Small intestine (tissue), 16 donors: ENCODE data around the gene FPR3. TPM values are rescaled to one million over a fixed set of nuclear protein-coding genes. Genes with fewer than 3 reads are reported as not detected.

Experiments
- DNase-seq, 2 donors: peaks; one replicate each; pipeline versions ENCODE4 v3.0.0 to v3.0.0-alpha.2; 2013
- FAIRE-seq: peaks from 2 replicates; lab custom pipeline; 2012; peaks lifted over from hg19 to GRCh38; lab: Jason Lieb, UNC
- H3K27ac ChIP-seq, 3 donors: one replicate each; pipeline ENCODE4 v1.5.1; 2013; ENCODE audit warnings: low read length in 2 of 3, mild to moderate bottlenecking in 2 of 3, control low read depth in 1 of 3, inconsistent platforms in 1 of 3, low read depth in 1 of 3, moderate library complexity in 1 of 3
- H3K27me3 ChIP-seq, 3 donors: one replicate each; pipeline ENCODE4 v1.6.1; 2013; ENCODE audit warnings: low read length in 3 of 3, inconsistent platforms in 1 of 3; ENCODE audit not compliant: control insufficient read depth in 3 of 3, insufficient read depth in 3 of 3
- H3K36me3 ChIP-seq, 3 donors: one replicate each; pipeline ENCODE4 v1.6.1; 2013; ENCODE audit warnings: low read length in 3 of 3, inconsistent platforms in 1 of 3, low read depth in 1 of 3, mild to moderate bottlenecking in 1 of 3, moderate library complexity in 1 of 3; ENCODE audit not compliant: control insufficient read depth in 3 of 3, insufficient read depth in 2 of 3
- H3K4me1 ChIP-seq, 3 donors: one replicate each; pipeline ENCODE4 v1.6.1; 2013; ENCODE audit warnings: low read length in 2 of 3, inconsistent platforms in 1 of 3, low read depth in 1 of 3, mild to moderate bottlenecking in 1 of 3, moderate library complexity in 1 of 3; ENCODE audit not compliant: control insufficient read depth in 3 of 3, insufficient read depth in 2 of 3
- H3K4me3 ChIP-seq, 3 donors: one replicate each; pipeline ENCODE4 v1.5.1; 2013; ENCODE audit warnings: low read length in 3 of 3, control low read depth in 1 of 3, inconsistent platforms in 1 of 3, low read depth in 1 of 3, mild to moderate bottlenecking in 1 of 3, moderate library complexity in 1 of 3
- H3K9me3 ChIP-seq, 2 donors: one replicate each; pipeline ENCODE4 v1.6.1; 2013; ENCODE audit warnings: low read depth in 1 of 2, low read length in 1 of 2; ENCODE audit not compliant: control insufficient read depth in 2 of 2, insufficient read depth in 1 of 2
- WGBS, 3 donors: extraction: QIAGEN DNeasy Blood & Tissue Kit; methylation state at CpG; one replicate each; pipeline ENCODE4 v1.1.7; 2013; 5-methylcytosine and 5-hydroxymethylcytosine counted together
- long read RNA-seq, 10 donors: transcript quantifications; one replicate each; lab custom pipeline, GENCODE V29; 2026
- polyA plus RNA-seq, 4 donors: library from polyadenylated mRNA; stranded (reverse) in 3 of 4; unstranded in 1 of 4; fragments of 200-250 nt in 3 of 4; fragments of 120-200 nt in 1 of 4; gene quantifications; one replicate each; pipeline versions ENCODE4 v1.2.1 to v1.2.3, GENCODE V29; 2013
- donor health status: healthy with polysubstance abuse.
- donor health status: control.
- donor health status: control.
- donor health status: Bipolar disorder and iron deficiency.
- donor health status: healthy.

The FPR3 gene
- polyA plus RNA-seq: 1 to 10 TPM in 3 of 4 donors, under 1 TPM in 1; 0.89 to 5.1 (median 3.8) TPM
- long read RNA-seq, donor 1, transcript FPR3-201 (2 exons, 2,620 nt): major isoform, 7 of 7 reads
- long read RNA-seq, donor 1, partial matches to known transcripts: 0 of 7 reads
- long read RNA-seq, donor 1, other reads (novel, unspliced or antisense): 0 of 7 reads
- long read RNA-seq, donor 2: 0 reads
- long read RNA-seq, donor 3, partial matches to known transcripts: 0 of 1 reads
- long read RNA-seq, donor 3, other reads (novel, unspliced or antisense): 0 of 1 reads
- long read RNA-seq, donor 4: 0 reads
- long read RNA-seq, donor 5: 0 reads
- long read RNA-seq, donor 6, partial matches to known transcripts: 0 of 4 reads
- long read RNA-seq, donor 6, other reads (novel, unspliced or antisense): 0 of 4 reads
- long read RNA-seq, donor 7, partial matches to known transcripts: 0 of 1 reads
- long read RNA-seq, donor 7, other reads (novel, unspliced or antisense): 0 of 1 reads
- long read RNA-seq, donor 8: 0 reads
- long read RNA-seq, donor 9: 0 reads
- long read RNA-seq, donor 10, partial matches to known transcripts: 0 of 1 reads
- long read RNA-seq, donor 10, other reads (novel, unspliced or antisense): 0 of 1 reads

GRCh38 chr19:51794885-51795490 lies at the start of gene FPR3:
TSS of gene FPR3 (plus strand) at chr19:51795157. CDS start at chr19:51823749, 28,592 bp downstream.
- peaks cover 0 to under 1% of the 10 kb centered on the region in 2 donors for H3K9me3 ChIP-seq
- WGBS, 3 donors: 62 to 74% (median 71%) methylated on average over 2 of the region's 2 CpGs
- H3K27me3 ChIP-seq: no peaks in the 10 kb centered on the region
- no peaks in the 10 kb centered on the region for H3K36me3 ChIP-seq
- DNase-seq: no peak
- FAIRE-seq: no peak
- no peak within 1 kb of the TSS for H3K4me3 ChIP-seq
- no peaks in the 10 kb centered on the region for H3K4me1 ChIP-seq
- no peak within 1 kb of the TSS for H3K27ac ChIP-seq

GRCh38 chr19:51746731-51747130 lies 48.2 kb upstream of the FPR3 start:
- no peaks in the 10 kb centered on the region for H3K4me1 ChIP-seq
- no peak overlapping the region for H3K27ac ChIP-seq
- no peaks in the 10 kb centered on the region for H3K36me3 ChIP-seq
- no peak for DNase-seq
- H3K27me3 ChIP-seq: no peaks in the 10 kb centered on the region
- 58 to 70% (median 62%) methylated on average over 7 of the region's 7 CpGs for WGBS, 3 donors
- H3K9me3 ChIP-seq: no peaks in the 10 kb centered on the region
- no peak for FAIRE-seq
- H3K4me3 ChIP-seq: no peak overlapping the region

- H3K9me3 ChIP-seq: no peaks in the 10 kb centered on the region
- H3K4me1 ChIP-seq: no peaks in the 10 kb centered on the region
- H3K4me3 ChIP-seq: no peak overlapping the region
- H3K27me3 ChIP-seq: no peaks in the 10 kb centered on the region
- WGBS, 3 donors: 77 to 82% (median 80%) methylated on average over 4 of the region's 4 CpGs
- no peak for FAIRE-seq
- DNase-seq: no peak
- no peaks in the 10 kb centered on the region for H3K36me3 ChIP-seq
- H3K27ac ChIP-seq: no peak overlapping the region
Observed at GRCh38 chr19:51749979-51750378, 45.0 kb upstream of the FPR3 start.

GRCh38 chr19:51750400-51751094 lies 44.4 kb upstream of the FPR3 start:
- Histone ChIP-seq H3K4me3 (no peak overlapping the region), H3K27ac (no peak overlapping the region), H3K4me1 (no peaks in the 10 kb centered on the region), H3K9me3 (no peaks in the 10 kb centered on the region), H3K36me3 (no peaks in the 10 kb centered on the region), H3K27me3 (no peaks in the 10 kb centered on the region)
- FAIRE-seq (no peak), DNase-seq (no peak)
- WGBS, 3 donors: 70 to 83% (median 80%) methylated on average over 7 of the region's 7 CpGs

- Histone ChIP-seq H3K9me3 (no peaks in the 10 kb centered on the region), H3K27me3 (no peaks in the 10 kb centered on the region), H3K4me1 (no peaks in the 10 kb centered on the region), H3K4me3 (no peak within 1 kb of the TSS), H3K27ac (no peak within 1 kb of the TSS), H3K36me3 (no peaks in the 10 kb centered on the region)
- no peak for DNase-seq
- 18 to 61% (median 31%) methylated on average over 2 of the region's 2 CpGs for WGBS, 3 donors
- no peak for FAIRE-seq
Observed at GRCh38 chr19:51751655-51752054, 43.3 kb upstream of the FPR3 start, which contains the start of gene FPR1. TSS of gene FPR1 (minus strand) at chr19:51751878. CDS start at chr19:51746994, 4,884 bp downstream.

GRCh38 chr19:51754109-51754508 lies 40.8 kb upstream of the FPR3 start:
- H3K9me3 ChIP-seq: no peaks in the 10 kb centered on the region
- no peak for FAIRE-seq
- no peaks in the 10 kb centered on the region for H3K36me3 ChIP-seq
- no peak overlapping the region for H3K27ac ChIP-seq
- H3K27me3 ChIP-seq: no peaks in the 10 kb centered on the region
- no peak overlapping the region for H3K4me3 ChIP-seq
- H3K4me1 ChIP-seq: no peaks in the 10 kb centered on the region
- DNase-seq: no peak
- 91 to 97% (median 92%) methylated on average over 6 of the region's 6 CpGs for WGBS, 3 donors

GRCh38 chr19:51754770-51755169 lies 40.2 kb upstream of the FPR3 start:
- 72 to 80% (median 73%) methylated on average over 4 of the region's 4 CpGs for WGBS, 3 donors
- DNase-seq (no peak), FAIRE-seq (no peak)
- Histone ChIP-seq H3K4me3 (no peak overlapping the region), H3K27me3 (no peaks in the 10 kb centered on the region), H3K9me3 (no peaks in the 10 kb centered on the region), H3K27ac (no peak overlapping the region), H3K4me1 (no peaks in the 10 kb centered on the region), H3K36me3 (no peaks in the 10 kb centered on the region)

- H3K27ac ChIP-seq: no peak overlapping the region
- no peaks in the 10 kb centered on the region for H3K4me1 ChIP-seq
- no peaks in the 10 kb centered on the region for H3K9me3 ChIP-seq
- FAIRE-seq (no peak), DNase-seq (no peak)
- no peak overlapping the region for H3K4me3 ChIP-seq
- no peaks in the 10 kb centered on the region for H3K36me3 ChIP-seq
- 83 to 87% (median 85%) methylated on average over 7 of the region's 7 CpGs for WGBS, 3 donors
- no peaks in the 10 kb centered on the region for H3K27me3 ChIP-seq
Observed at GRCh38 chr19:51755571-51755970, 39.4 kb upstream of the FPR3 start.
